Fibroblast of mammary gland (primary cell): ENCODE measurements around the gene SPRED1.

ENCODE experiments used
- DNase-seq: peaks from one replicate; pipeline ENCODE4 v3.0.0-alpha.2; 2010; ENCODE audit warnings: low read depth
- H3K4me3 ChIP-seq: 2 replicates; pipeline ENCODE4 v1.5.1; 2011; ENCODE audit warnings: low read depth, mild to moderate bottlenecking, low read length, moderate library complexity; ENCODE audit not compliant: control insufficient read depth
- TF ChIP-seq, protein P1 (sequence below): conservative IDR thresholded peaks from 2 replicates; pipeline ENCODE4 v1.5.1; 2011; ENCODE audit warnings: low read depth, low read length, inconsistent platforms; ENCODE audit not compliant: control insufficient read depth, insufficient read depth

The SPRED1 gene

DNA sequence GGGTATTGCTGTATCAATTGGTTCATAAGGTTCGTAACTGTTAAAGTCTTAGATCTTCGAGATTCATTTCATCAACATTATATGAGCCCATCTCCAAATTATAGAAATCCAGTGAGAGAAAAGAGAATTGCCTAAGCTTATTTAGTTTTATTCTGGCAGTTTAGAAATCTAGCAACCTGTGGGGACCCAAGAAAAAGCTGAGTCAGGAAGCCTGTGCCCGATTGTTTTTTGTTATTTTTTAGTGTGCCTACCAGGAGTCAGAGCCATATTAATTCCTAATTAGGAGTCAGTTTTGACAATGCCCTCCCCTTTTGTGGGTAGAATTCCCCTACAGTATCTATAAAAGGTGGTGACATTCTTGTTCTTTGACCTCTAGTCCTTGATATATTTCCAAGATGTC is 59.6 kb downstream of the SPRED1 start:
- TF ChIP-seq, protein P1, sequence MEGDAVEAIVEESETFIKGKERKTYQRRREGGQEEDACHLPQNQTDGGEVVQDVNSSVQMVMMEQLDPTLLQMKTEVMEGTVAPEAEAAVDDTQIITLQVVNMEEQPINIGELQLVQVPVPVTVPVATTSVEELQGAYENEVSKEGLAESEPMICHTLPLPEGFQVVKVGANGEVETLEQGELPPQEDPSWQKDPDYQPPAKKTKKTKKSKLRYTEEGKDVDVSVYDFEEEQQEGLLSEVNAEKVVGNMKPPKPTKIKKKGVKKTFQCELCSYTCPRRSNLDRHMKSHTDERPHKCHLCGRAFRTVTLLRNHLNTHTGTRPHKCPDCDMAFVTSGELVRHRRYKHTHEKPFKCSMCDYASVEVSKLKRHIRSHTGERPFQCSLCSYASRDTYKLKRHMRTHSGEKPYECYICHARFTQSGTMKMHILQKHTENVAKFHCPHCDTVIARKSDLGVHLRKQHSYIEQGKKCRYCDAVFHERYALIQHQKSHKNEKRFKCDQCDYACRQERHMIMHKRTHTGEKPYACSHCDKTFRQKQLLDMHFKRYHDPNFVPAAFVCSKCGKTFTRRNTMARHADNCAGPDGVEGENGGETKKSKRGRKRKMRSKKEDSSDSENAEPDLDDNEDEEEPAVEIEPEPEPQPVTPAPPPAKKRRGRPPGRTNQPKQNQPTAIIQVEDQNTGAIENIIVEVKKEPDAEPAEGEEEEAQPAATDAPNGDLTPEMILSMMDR: no peak
- DNase-seq: no peak
- no peak overlapping the region for H3K4me3 ChIP-seq

DNA sequence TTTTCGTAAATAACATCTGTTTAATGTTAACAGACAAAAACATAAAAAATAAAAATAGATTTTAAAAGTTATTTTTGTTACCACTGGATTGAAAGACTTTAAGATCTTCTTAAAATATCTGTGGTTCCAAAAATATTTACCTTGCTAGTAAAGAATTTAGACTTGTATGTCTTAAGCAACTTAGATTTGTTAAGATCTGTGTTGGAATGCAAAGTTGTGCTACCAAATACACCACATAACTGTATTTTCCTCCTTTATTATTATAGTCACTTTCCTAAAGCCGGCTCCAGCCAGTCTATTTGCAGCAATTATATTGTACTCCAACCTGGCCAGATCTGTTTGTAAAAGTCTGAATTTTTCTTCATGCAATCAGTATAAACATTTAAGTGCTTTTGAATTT is 63.7 kb downstream of the SPRED1 start:
- no peak overlapping the region for H3K4me3 ChIP-seq
- DNase-seq: no peak
- TF ChIP-seq, protein P1: no peak

GRCh38 chr15:38320181-38320580 is 67.5 kb downstream of the SPRED1 start:
- TF ChIP-seq, protein P1: no peak
- H3K4me3 ChIP-seq: no peak overlapping the region
- DNase-seq: peak; percentile 62

GRCh38 chr15:38320866-38321265 is 68.2 kb downstream of the SPRED1 start:
- TF ChIP-seq, protein P1: no peak
- DNase-seq: no peak
- H3K4me3 ChIP-seq: no peak overlapping the region

DNA sequence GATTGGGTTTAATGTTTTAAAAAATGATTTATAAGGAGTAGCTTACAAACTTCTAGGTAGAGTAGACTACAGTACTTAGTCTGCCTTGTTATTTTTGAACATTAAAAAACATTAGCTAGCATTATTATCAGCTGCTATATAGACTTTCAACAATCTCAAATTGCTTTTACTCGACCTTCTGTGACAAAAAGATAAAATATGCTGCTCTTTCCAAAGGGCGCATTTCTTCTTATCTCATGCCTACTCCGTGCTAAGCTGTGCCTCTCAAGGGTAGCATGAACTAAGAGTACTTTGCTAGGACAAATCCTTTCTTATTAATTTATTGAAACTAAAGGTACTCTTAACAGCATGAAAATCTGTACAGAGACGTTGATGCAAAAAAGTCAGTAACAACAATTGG is 71.3 kb downstream of the SPRED1 start:
- TF ChIP-seq, protein P1: no peak
- no peak for DNase-seq
- no peak overlapping the region for H3K4me3 ChIP-seq

DNA sequence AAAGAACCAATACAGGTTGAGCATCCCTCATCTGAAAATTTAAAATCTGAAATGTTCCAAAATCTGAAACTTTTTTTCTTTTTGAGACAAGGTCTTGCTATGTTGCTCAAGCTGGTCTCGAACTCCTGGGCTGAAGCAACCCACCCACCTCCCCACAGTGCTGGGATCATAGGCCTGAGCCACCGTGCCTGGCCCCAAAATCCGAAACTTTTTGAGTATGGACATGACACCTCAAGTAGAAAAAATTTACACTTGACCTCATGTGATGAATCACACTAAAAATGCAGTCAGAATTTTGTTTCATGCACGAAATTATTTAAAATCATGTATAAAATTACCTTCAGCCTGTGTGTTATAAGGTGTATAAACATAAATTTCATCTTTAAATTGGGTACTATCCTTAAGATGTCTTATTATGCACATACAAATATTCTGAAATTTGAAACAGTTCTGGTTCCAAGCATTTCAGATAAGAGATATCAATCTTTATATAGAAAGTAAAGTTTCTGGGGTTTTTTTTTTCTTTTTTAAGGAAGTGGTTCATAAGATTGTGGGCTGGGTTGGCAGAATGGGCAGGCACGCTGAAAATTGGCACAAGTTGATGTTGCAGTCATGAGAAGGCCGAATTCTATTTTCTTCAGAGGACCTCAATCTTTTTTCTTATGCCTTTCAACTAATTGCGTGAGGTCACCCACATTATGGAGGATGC is 72.5 kb downstream of the SPRED1 start:
- no peak for DNase-seq
- TF ChIP-seq, protein P1: no peak
- H3K4me3 ChIP-seq: no peak overlapping the region

DNA sequence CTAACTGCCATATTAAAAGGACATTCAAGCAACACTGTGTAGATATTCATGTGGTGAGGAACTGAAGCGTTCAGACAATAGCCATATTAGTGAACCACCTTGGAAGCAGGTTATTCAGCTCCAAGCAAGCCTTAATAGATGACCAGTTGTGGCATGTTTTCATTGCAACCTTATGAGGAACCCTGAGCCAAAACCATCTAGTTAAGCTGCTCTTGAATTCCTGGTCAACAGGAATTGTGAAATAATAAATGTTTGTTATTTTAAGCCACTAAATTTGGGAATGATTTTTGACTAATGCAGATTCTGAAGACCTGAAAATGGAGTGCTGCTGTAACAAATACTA is 73.0 kb downstream of the SPRED1 start:
- TF ChIP-seq, protein P1: no peak
- no peak overlapping the region for H3K4me3 ChIP-seq
- DNase-seq: no peak
